HG03469 (cell line): Measurements from ENCODE around the gene TLCD1.

Source experiments
- ATAC-seq: cut with Tn5 transposase; IDR thresholded peaks from one replicate; pipeline ENCODE4 v1.9.1; 2021; ENCODE audit warnings: mild to moderate bottlenecking, moderate library complexity, moderate number of reproducible peaks; ENCODE audit not compliant: unreplicated experiment

Gene TLCD1

DNA sequence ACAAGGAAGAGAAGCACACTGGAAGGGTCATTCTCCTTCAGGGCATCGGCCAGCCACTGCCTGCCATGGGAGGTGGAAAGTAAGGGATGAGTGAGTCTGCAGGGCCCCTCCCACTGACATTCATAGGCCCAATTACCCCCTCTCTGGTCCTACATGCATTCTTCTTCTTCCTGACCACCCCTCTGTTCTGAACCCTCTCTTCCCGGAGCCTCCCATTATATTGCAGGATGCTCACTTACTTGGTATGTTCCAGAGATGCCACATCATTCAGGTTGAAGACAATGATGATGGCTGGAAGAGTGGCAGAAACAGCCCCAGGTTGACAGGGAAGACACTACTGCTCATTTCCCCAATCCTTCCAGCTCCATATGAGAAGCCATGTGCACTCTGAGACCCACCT is 10.8 kb downstream of the TLCD1 start:
- no peak for ATAC-seq

DNA sequence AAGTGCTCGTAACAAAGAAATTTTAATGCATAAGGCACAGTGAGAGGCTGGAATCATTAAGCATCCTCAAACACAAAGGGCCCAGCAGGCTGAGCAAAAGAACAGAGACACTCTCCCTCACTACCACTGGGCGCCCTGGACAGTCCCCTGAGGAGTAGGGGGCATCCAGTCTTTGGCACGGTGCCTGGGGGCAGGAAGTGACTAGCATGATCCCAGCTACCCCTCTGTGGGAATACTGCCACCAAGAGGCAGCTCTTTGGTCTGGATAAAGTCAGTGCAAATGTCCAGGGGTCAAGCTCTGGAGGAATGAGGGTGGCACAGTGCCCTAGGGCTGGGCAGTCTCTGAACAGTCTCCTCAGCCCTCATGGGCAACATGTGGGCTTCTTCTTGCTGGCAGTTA is 11.8 kb downstream of the TLCD1 start:
- no peak for ATAC-seq

DNA sequence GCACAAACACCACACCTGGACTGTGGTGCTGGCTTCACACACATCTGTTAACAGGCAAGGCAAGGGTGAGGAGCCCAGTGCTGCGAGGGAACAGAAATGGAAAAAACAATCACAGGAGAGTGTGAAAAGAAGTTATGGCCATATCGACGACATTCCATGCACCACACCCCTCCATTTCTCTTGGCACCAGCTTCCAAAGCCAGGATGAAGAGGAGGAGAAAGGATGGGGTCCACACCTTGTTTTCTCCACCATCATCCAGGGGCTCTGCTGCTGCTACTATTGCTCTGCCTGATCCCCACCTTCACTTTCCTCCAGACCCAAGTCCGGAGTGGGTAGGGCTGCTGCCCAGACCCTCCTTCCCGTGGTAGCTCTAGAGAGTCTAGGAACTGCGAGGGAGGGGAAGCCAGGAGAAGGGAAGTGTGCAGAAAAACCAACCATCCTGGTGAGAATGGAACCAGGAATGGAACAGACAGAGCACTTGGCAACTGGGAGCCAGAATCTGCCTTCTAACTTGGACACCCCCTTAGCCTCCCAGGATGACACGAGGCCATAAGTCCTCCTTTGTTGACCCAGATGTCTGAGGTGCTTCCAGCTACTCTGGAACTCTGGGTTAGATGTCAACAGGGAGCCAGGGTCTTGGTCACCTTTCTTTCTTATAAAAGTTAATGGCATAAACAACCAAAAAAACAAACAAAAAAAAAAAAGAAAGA is 13.2 kb downstream of the TLCD1 start:
- ATAC-seq: no peak

DNA sequence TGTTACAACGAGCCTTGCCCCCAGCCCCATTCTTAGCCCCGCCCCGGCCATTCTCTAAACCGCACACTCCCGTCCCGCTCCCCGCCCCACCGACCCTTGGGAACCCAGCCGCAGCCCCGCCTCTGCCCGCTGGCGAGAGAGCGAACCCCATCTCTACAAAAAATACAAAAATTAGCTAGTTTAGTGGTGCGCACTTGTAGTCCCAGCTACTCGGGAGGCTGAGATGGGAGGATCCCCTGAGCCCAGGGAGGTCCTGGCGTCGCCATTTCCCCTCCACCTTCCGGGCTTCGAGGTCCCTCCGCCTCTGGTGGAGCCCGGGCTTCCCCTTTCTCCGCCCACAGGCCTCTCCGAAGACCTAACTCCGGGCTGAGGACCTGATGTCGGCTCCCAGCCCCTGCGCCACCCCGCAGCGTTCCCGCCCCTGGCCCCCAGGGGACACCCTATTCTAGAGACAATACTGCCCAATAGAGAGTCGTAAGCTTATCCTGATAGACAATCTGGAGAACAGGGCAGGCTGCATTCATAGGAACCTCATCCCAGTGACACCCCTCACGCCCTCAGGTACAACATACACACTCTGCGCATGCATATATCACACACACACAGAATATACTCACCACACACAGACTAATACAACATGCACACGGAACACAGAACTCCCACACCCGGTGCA is 13.9 kb downstream of the TLCD1 start:
- no peak for ATAC-seq

DNA sequence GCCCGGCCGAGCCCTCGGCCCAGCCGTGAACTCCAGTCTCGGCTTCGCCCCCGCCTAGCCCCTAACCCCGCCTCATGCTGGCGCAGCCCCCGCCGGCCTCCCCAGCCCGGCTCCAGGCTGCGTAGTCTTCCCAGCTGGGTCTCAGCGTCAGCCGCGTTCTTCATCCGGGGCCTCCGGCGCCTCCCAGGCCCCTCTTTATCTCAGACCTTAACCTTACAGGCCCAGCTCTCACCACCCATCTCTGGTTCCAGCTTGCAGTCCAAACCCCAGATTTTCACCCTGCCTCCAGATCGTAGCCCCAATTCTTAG is 14.4 kb downstream of the TLCD1 start, which contains the start of gene PROCA1:
Gene PROCA1 (minus strand): TSS at position 166 of the 309 bp plus-strand sequence. CDS start 228 bp downstream, outside the sequence.
- ATAC-seq: no peak

DNA sequence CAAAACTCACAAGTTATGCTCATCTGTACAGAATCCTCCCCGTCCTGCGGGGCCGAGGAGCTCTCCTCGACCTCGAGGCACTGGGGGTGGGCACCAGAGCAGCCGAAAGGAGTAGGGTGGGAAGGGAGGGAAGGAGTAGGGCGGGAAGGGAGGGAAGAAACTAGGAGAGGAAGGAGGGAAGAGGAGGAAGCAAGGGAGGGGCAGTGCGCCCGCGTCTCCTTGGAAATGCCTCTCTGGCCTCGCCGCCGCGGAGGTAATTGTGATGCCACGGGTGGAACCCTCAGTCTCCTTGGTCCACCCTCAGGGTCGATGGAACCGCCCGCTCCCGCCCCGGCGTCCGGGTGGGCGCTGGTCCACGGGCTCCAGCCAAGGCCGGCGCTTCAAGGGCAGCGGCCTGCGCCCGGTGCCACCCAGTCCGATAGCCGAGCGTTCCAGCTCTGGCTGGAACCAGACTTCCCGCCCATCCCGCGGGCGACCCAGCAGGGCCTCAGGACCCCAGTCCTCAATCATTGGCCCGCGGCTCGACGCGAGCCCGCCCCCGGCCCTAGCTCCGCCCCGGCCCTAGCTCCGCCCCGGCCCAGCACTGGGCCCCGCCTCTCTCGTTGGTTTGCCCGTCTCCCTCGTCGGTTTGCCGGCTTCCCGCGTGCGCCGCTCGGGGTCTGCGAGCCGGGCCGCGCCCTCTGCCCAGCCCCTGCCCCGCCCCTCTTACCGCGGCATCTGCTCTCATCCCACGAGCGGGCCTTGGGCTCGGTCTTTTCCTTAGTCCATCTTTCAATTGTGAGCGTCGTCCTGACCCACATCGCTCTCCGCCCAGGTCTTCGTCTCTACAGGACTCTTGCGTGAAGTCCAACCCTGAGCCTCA is 14.9 kb downstream of the TLCD1 start:
- peak; percentile 56 for ATAC-seq

DNA sequence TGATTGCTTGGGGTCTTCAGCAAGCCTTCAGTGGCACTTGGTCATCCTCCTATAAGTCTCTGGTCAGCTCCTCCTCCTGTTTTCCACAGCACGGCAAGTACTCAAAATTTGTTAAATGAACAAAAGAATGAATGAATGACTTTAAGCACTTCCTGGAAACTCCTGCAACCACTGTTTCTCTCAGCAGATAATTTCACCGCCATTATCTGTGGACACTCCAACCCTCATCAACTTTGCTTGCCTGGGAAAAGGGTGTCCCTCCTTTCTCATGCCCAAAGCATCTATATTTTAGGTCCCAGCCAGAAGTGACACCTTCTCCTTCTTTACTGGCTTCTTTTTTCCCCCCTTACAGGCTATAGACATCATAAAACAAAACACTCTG is 18.7 kb downstream of the TLCD1 start:
- ATAC-seq: no peak

DNA sequence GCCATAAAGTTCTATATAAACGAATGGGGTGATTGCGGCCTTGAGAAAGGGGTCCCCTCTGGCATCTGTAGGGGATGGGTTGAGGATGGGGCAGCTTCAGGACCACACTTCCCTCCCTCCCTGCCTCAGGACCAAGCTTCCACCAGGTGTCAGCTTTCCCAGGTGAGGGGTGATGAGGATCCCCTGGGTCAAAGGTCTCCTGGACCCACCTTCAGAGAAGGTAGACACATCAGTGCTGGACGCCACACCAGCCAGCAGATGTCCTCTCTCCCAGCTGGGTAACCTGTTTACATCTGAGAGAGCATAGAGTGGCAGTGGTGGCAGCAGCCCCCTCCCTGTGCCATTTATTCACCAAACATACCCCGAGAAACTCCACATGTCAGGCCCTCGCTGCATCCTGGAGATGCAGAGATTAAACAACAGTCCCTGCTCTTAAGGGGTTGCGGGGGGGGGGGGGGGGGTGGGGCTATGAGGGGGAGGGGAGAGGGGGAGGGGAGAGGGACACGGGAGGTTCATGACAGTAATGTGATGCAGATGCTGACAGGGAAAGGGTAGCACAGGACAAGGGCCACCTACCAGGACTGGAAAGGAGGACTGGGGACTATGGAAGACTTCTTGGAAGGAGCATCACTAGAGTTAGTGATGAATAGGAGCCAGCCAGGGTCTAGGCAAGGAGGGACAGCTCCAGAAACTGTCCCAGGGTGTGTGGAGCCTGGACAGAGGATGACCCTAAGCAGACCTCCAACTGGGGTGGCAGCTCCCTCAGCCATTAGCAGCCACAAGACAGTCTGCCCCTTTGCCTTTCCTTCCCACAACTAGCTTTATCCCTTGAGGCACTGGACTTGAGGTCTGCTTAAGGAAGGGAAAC is 19.3 kb downstream of the TLCD1 start:
- ATAC-seq: no peak

DNA sequence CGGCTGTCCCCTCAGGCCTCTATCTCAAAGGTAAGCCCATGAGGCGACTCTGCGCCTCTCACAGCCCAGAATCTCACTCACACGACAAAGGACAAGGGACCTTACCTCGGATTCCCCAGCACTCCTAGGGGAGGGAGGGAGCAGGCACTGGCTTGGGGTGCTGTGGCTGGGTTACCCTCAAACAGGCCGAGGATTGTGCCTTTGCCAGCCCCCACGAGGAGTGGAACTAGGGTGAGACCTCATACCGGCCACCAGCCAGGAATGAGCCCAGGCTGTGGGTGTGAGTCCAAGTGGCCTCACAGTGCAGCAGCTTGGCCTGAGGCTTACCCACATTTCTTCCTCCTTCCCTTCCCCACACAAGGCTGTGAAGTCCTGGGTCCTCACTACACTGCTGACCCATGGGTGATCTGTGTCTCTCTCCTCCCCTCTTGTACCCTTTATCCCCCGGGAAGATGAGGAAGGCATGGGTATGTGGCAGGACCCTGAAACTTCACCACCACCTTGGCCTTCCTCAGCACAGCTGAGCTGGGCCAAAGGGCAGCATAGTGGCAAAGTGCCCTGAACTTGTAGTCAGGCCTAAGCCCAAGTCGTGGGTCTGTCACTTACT is 20.2 kb downstream of the TLCD1 start:
- ATAC-seq: no peak

DNA sequence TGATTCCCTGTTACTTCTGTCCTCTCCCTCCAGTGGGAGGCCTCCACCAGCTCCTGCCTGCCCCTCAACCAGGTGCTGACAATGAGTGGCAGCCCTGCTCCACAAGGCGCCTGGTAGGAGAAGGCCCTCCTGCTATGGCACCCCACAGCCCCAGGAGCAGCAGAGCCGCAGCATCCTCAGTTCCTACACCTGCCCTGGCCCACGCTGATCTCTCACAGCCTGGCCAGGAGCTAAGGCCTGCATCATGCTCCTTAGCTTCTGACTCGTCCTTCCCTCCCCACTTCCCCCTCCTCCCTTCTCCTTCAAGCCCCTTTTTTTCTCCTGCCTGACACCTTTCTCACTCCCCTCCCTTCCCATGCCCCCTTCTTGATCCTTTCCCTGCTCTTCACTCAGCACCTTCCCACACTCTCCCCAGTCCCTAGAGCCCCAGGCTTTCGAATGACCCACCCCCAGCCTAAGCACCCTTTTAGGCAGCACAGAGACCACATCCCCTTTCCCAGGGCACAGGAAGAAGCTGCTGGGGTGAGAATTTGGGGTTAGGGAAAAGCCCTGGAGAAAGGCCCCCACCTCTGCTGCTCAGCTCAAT is 20.9 kb downstream of the TLCD1 start:
- no peak for ATAC-seq

DNA sequence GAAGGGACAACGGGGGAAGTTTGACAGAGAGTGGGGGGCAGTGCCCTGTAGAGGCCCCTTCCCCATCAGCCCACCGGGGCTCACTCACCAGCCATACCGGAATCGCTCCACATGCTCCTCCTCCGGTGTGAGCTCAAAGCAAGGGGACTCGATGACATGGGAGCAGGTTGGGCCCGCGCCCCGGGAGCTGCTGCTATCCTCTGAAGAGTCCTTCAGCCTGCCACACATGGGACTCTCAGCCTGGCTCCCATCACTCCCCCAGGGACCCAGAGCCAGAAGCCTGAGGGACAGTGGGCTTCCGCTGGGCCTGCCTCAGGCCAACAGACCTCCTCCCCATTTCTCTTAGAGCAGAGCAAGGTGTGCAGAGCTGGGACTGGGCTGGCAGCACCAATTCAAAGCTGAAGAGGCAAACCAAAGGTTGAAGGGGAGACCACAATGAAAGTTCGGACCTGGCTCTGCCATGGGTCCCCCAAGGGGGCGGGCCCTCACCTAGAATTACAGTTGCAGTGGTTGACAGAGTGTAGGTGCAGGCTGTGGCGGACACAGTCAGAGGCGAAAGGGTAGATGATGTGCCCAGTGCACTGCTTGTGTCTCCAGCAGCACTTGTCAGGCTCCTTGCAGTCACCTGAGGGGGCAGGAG is 21.7 kb downstream of the TLCD1 start:
- ATAC-seq: no peak

DNA sequence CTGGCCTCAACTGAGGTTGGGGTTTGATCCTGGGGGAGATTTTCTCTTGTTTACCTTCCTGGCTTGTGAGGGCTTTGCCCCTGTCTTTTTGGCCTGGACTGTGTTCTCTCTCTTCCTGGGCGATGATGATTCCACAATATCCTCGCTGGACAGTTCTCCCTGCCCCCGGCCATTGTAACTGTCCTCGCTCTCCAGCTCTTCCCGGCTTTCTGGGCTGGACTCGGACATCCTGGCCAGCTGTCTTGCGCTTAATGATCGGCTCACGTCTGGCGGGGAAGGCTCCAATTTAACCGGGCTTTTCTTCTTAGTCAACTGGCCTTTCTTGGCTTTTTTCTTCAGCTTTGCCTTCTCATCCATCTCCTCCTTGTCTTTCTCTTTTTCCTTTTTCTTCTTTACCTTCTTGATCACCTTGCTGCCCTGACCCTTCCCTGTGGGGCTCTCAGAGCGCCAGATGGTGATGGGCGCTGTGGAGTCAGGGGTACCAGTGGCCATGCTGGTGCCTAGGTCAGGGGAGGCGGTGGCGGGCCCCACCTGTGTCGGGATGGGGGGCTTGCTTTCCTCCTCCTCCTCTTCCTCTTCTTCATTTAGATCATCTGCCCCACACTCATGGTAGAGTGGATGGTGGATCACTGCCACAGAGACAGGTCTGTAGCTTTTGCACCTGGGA is 22.3 kb downstream of the TLCD1 start:
- no peak for ATAC-seq

DNA sequence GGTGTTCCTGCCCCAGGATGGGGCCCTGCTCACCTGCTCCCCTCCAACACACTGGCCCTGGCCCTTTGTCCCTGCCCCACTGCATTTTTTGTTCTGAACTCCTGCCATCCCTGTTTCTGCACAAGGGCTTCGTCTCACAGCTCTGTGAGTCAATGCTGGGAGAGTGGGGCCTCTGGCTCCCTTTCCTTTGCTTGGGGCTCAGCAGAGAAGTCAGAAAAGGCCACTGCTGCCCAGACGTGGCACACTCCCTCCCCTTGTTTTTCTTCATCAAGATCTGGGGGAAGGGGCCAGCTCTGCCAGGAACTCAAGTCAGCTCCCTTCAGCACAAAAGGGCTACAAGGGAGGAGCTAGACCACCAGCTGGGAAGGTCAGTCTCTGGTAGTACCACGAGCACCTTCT is 23.3 kb downstream of the TLCD1 start:
- no peak for ATAC-seq

DNA sequence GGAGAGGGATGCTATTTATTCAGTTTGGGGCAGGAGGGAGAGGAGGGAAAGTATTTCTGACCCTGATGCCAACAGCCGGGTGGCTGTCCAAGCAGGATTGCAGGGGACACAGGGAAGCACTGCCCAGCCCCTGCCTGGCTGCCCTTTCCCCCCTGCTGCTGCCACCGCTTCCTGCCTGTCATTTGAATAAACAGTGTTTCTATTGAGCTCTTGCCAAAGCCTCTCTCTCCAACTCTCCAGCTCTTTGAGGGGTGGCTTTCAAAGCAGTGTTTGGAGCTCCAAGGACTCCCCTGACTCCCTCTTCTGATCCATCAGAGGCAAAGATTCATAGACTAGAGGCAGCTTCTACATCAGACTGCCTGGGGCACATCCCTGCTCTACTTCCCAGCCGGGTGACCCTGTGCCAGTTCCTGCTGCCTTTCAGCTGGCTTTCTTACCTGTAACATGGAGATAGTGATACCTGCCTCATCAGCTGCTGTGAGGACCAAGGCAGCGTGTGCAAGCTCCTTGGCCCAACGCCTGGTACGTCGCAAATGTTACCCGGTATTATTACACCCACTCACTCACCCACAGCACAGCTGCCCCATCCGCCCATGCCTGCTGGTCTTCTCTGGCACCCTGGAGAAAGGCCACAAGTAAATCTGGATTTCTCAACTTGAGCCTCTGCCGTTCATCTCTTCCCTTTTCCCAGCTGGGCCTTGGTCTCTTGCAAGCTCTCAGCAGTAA is 23.8 kb downstream of the TLCD1 start:
- ATAC-seq: no peak

DNA sequence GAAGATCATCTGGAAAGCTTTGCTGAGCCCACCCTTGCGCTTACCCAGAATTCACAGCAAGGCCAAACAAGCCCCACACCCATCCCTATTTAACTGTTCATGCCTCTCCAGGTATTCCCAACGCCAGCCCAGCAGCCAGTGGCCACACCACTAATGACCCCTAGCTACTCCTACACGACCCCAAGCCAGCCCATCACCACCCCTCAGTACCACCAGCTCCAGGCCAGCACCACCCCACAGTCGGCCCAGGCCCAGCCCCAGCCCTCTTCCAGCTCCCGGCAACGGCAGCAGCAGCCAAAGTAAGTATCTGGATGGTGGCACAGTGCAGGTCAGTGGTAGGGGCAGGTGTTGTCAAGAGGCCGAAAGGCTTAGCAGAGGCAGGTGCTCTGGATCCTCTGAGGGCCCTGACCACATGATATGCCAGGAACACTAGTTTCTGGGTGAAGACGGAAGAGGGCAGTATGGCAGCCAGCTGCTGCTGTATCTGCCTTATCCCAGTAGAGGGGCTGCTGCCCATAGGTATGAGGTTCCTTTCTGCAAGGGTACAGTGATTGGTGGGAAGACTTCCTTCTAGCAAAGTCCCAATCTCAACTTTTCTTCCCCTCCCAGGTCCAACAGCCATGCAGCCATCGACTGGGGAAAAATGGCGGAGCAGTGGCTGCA is 25.1 kb downstream of the TLCD1 start:
- ATAC-seq: no peak

DNA sequence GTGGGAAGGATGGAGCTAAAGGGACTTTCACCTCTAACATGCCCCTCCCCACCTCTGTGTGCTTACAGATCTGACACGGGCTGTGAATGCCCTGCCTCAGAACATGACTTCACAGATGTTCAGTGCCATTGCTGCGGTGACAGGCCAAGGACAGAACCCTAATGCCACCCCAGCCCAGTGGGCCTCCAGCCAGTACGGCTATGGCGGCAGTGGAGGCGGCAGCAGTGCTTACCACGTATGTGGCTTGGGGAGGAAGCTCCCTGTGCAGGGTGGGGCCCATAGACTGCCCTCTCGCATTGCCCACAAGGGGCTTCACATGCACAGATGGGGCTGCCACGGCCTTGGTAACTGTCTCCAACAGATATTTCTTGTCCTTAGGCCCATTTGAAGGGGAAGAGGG is 25.8 kb downstream of the TLCD1 start:
- ATAC-seq: no peak

DNA sequence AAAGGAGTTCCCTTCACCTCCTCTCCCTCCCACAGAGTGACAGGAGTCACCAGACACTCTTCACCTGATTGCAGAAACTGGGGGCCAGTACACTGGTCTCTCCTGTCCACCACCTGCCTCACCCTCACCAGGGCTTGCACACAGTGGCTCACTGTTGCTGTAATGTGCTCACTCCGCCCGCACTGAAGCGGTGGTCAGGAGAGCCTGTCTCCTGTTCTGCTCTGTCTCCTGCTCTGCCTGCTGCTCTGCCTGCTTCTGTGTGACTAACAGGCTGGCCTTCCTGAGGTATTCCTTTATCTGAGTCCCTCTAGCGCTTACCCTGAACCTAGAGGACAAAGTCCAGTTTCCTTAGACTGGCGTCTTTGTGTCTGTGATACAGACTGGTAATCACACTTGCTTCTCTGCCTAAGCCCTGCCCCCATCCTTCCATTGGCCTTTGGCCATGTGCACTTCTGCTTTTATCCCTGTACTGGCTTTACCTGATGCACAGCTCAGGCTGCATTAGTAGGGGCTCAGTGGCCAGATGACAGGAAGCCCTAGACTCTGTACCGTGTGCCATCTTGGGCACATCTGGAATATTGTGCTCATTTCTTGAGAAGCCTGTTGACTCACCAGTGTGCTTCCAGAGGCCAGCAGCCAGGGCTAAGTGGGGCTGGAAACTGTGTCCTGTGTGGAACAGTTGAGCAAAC is 27.6 kb downstream of the TLCD1 start:
- ATAC-seq: no peak
